Natural killer cell treated with Interleukin-12 subunit alpha and Interleukin-12 subunit beta and Interleukin-15 and Interleukin-18, amount 100 ng/mL, for 72 hours (primary cell): ENCODE measurements around the gene WDR72. TPM values are rescaled to one million over a fixed set of nuclear protein-coding genes. Genes with fewer than 3 reads are reported as not detected.
A peak's percentile ranks its signal among the peaks of the same experiment; 100 is the strongest.

Source experiments
- ATAC-seq, 2 donors: fragments of 150-1000 bp; cut with Tn5 transposase in 1 of 2; sonication (Bioruptor Pico), chemical (Tn5 transposase) in 1 of 2; 2 replicates each; pipeline ENCODE4 v1.10.0; 2021
- DNase-seq: peaks from one replicate; pipeline ENCODE4 v3.0.0; 2022; ENCODE audit warnings: low spot score
- H3K27ac Mint-ChIP-seq, 2 donors: 1 replicate in 1 of 2; 2 replicates in 1 of 2; pipeline ENCODE4 v1.8.0; 2022; ENCODE audit warnings: mixed read lengths in 2 of 2, mild to moderate bottlenecking in 1 of 2, moderate library complexity in 1 of 2
- H3K27me3 Mint-ChIP-seq, 2 donors: 1 replicate in 1 of 2; 2 replicates in 1 of 2; pipeline ENCODE4 v1.8.0; 2022; ENCODE audit warnings: mixed read lengths in 2 of 2
- H3K36me3 Mint-ChIP-seq: one replicate; pipeline ENCODE4 v1.8.0; 2022; ENCODE audit warnings: mixed read lengths
- H3K4me1 Mint-ChIP-seq, 2 donors: 1 replicate in 1 of 2; 2 replicates in 1 of 2; pipeline ENCODE4 v1.8.0; 2022; ENCODE audit warnings: low read depth in 2 of 2, mixed read lengths in 2 of 2, mild to moderate bottlenecking in 1 of 2
- H3K4me3 Mint-ChIP-seq: one replicate; pipeline ENCODE4 v1.8.0; 2022; ENCODE audit warnings: mixed read lengths
- H3K9me3 Mint-ChIP-seq: 2 replicates; pipeline ENCODE4 v1.8.0; 2022; ENCODE audit warnings: mixed read lengths
- total RNA-seq, 2 donors: library from RNA; stranded (reverse); gene quantifications; one replicate each; pipeline ENCODE4 v1.2.3, GENCODE V29; 2022

WDR72 gene
- total RNA-seq, 2 donors from 2014 or later: not detected

- Mint-ChIP-seq H3K27ac (no peak overlapping the region), H3K36me3 (peaks cover 5% of the 10 kb centered on the region), H3K4me1 (no peaks in the 10 kb centered on the region), H3K4me3 (no peak overlapping the region), H3K9me3 (peaks cover 4% of the 10 kb centered on the region), H3K27me3 (no peaks in the 10 kb centered on the region)
- DNase-seq (no peak), ATAC-seq (no peak)
Observed at GRCh38 chr15:53525894-53526293, 233.6 kb downstream of the WDR72 start.

DNA sequence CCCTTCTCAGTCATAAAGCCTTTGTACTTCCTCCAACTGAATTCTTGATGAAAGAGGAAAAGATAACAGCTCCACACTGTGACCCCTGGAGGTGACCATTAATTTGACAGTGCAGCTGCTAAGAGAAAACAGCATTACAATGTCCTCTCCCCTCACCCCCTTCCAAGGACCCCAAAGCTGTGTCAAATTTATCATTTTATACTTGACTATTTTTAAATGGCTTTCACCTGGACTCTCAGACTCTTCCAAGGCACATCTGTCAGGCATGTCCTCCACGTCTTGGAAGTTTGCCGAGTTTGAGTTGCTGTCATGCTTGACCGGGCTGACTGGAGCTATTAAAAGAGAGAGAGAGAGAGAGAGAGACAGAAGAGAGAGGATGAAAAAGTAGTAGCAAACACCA lies 236.5 kb downstream of the WDR72 start:
- no peaks in the 10 kb centered on the region for H3K9me3 Mint-ChIP-seq
- DNase-seq (no peak), ATAC-seq (no peak)
- no peaks in the 10 kb centered on the region for H3K27me3 Mint-ChIP-seq
- H3K4me1 Mint-ChIP-seq: no peaks in the 10 kb centered on the region
- H3K4me3 Mint-ChIP-seq: no peak overlapping the region
- no peaks in the 10 kb centered on the region for H3K36me3 Mint-ChIP-seq
- no peak overlapping the region for H3K27ac Mint-ChIP-seq

- DNase-seq (no peak), ATAC-seq (no peak)
- Mint-ChIP-seq H3K27me3 (no peaks in the 10 kb centered on the region), H3K9me3 (no peaks in the 10 kb centered on the region), H3K27ac (no peak overlapping the region), H3K4me1 (no peaks in the 10 kb centered on the region), H3K4me3 (no peak overlapping the region), H3K36me3 (no peaks in the 10 kb centered on the region)
Observed at GRCh38 chr15:53520996-53521395, 238.5 kb downstream of the WDR72 start.

DNA sequence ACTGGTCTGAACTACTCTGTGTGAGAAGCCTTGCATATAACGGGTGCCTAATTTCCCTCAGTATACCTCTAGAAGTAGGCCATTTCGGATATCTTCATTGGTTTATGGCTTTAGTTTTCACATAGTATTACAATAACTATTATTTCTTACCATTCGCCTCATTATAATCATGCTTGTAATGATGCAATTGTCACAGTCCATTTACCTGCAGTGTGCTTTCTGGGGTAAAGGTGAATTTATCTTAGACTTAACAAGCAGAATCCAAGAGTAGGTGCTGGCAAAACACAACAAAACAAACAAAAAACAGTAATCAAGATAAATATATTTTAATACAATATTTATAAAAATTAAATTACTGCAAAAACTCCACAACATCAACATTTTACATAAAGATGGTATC lies 246.0 kb downstream of the WDR72 start:
- Mint-ChIP-seq H3K27ac (no peak overlapping the region), H3K27me3 (no peaks in the 10 kb centered on the region), H3K4me1 (no peaks in the 10 kb centered on the region), H3K4me3 (no peak overlapping the region), H3K36me3 (peaks cover 3% of the 10 kb centered on the region), H3K9me3 (peaks cover 6% of the 10 kb centered on the region)
- DNase-seq (no peak), ATAC-seq (no peak)

DNA sequence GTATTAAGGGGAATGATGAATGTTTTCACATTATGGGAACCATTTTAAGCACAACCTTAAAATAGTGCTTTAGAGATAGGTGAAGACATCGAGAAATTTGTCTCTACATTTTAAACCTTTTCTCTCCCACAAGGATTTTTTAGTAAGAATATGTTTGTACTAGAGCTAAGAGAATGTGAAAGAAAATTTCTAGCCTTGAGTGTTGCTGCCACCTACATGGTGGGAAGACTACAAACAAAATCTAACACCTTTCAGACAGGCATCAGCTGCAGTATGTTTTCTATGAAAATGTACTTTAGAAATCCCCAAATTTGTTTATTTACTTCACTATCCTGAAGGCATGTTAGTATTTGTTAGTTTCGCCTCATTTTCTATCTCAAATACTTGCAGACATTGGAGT lies 247.4 kb downstream of the WDR72 start:
- no peaks in the 10 kb centered on the region for H3K27me3 Mint-ChIP-seq
- ATAC-seq (no peak), DNase-seq (no peak)
- H3K4me3 Mint-ChIP-seq: no peak overlapping the region
- no peak overlapping the region for H3K27ac Mint-ChIP-seq
- H3K36me3 Mint-ChIP-seq: peaks cover 4% of the 10 kb centered on the region
- no peaks in the 10 kb centered on the region for H3K4me1 Mint-ChIP-seq
- H3K9me3 Mint-ChIP-seq: peaks cover 8% of the 10 kb centered on the region

GRCh38 chr15:53511175-53511574 lies 248.3 kb downstream of the WDR72 start:
- no peak overlapping the region for H3K27ac Mint-ChIP-seq
- DNase-seq (no peak), ATAC-seq (no peak)
- peaks cover 8% of the 10 kb centered on the region for H3K9me3 Mint-ChIP-seq
- peaks cover 4% of the 10 kb centered on the region for H3K36me3 Mint-ChIP-seq
- no peak overlapping the region for H3K4me3 Mint-ChIP-seq
- H3K27me3 Mint-ChIP-seq: no peaks in the 10 kb centered on the region
- H3K4me1 Mint-ChIP-seq: no peaks in the 10 kb centered on the region

DNA sequence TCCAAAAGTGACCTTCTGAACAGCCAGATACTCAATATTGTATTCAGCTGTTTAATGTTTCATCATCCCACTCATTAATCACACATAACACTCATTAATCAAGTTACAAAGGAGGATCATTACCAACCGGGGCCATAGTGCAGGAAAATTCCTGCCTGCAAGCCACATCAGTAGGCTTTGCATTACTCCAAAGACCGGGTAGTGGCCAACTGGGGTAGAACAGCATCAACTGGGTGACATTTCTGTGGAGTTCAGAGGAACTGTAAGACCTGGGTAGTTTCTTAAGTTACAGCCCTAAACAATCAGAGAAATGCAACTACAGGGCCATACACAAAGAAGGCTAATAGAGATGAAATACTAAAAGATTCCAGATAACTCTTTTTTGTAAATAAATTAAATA lies 253.1 kb downstream of the WDR72 start:
- Mint-ChIP-seq H3K36me3 (peaks cover 4% of the 10 kb centered on the region), H3K9me3 (peaks cover 18% of the 10 kb centered on the region), H3K27ac (no peak overlapping the region), H3K4me1 (no peaks in the 10 kb centered on the region), H3K4me3 (no peak overlapping the region), H3K27me3 (no peaks in the 10 kb centered on the region)
- ATAC-seq (no peak), DNase-seq (no peak)

- Mint-ChIP-seq H3K9me3 (peaks cover 17% of the 10 kb centered on the region), H3K4me1 (no peaks in the 10 kb centered on the region), H3K4me3 (no peak overlapping the region), H3K27ac (no peak overlapping the region), H3K36me3 (no peaks in the 10 kb centered on the region), H3K27me3 (no peaks in the 10 kb centered on the region)
- no peak for ATAC-seq
- no peak for DNase-seq
Observed at GRCh38 chr15:53498996-53499395, 260.5 kb downstream of the WDR72 start.

DNA sequence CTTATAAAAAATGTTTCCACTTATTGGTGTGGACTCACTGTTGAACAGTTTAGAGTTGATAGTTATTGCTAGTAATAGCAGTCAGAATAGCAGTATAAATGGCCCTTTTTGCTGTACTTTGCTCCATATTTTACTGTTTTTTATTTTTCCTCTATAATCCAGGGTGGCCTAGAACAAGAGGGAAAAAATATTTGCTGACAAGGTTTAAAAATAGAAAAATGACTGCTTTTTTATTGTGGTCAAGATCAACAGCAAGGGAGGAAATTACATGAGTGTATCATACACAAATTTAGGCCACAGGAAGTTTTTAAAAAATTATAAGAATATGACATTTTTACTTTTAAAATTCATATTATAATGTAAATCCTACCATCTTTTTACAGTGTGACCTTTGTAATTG lies 269.1 kb downstream of the WDR72 start:
- Mint-ChIP-seq H3K27me3 (no peaks in the 10 kb centered on the region), H3K4me1 (no peaks in the 10 kb centered on the region), H3K9me3 (peaks cover 8% of the 10 kb centered on the region), H3K27ac (no peak overlapping the region), H3K36me3 (no peaks in the 10 kb centered on the region), H3K4me3 (no peak overlapping the region)
- DNase-seq: no peak
- ATAC-seq: no peak

GRCh38 chr15:53482055-53482454 lies 277.4 kb downstream of the WDR72 start:
- Mint-ChIP-seq H3K4me1 (no peaks in the 10 kb centered on the region), H3K27me3 (no peaks in the 10 kb centered on the region), H3K4me3 (no peak overlapping the region), H3K9me3 (peaks cover 3% of the 10 kb centered on the region), H3K36me3 (no peaks in the 10 kb centered on the region), H3K27ac (no peak overlapping the region)
- DNase-seq (no peak), ATAC-seq (no peak)

DNA sequence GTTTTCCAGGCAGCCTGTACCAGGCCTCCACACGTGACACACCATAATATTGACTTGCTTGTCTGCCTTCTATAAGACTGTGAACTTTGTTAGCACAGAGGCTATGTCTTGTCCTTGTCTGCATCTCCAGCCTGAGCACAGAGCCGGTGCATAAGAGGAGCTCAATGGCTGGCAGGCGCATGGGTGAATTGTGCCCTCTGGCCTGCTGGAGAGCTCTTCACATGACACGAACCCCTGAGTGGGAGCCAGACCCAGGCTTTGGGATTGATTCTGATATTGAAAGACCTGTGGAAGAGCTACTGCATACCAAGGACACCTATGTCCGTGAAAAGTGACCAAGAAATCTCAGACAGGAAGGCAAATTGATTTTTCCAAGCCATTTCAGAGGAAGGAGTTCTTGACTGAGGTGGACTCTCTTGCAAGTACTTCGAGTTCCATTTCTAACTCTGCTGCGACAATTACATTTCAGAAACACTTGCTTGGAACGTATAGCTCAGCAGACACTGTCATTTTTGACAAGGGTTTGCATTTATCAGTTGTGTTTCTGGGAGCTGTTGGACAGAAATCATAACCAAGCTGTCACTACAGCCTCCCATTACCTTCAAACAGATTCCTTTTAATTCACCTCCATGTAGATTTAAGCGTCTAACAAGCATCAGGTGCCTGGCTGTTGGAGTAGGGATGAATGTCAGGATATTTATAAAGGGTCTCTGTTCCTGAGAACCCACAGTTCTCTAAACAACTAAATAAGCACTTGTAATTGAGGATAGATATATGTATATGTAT lies 281.3 kb downstream of the WDR72 start:
- ATAC-seq (peak in 1 of 2 donors; percentile 31), DNase-seq (no peak)
- Mint-ChIP-seq H3K4me3 (no peak overlapping the region), H3K36me3 (no peaks in the 10 kb centered on the region), H3K27ac (no peak overlapping the region), H3K9me3 (peaks cover 3% of the 10 kb centered on the region), H3K27me3 (no peaks in the 10 kb centered on the region), H3K4me1 (no peaks in the 10 kb centered on the region)

GRCh38 chr15:53473886-53474285 lies 285.6 kb downstream of the WDR72 start:
- H3K9me3 Mint-ChIP-seq: peaks cover 5% of the 10 kb centered on the region
- DNase-seq (no peak), ATAC-seq (no peak)
- H3K4me3 Mint-ChIP-seq: no peak overlapping the region
- H3K4me1 Mint-ChIP-seq: no peaks in the 10 kb centered on the region
- no peaks in the 10 kb centered on the region for H3K27me3 Mint-ChIP-seq
- H3K27ac Mint-ChIP-seq: no peak overlapping the region
- H3K36me3 Mint-ChIP-seq: peaks cover 4% of the 10 kb centered on the region

GRCh38 chr15:53473435-53473834 lies 286.0 kb downstream of the WDR72 start:
- Mint-ChIP-seq H3K4me3 (no peak overlapping the region), H3K9me3 (peaks cover 8% of the 10 kb centered on the region), H3K36me3 (peaks cover 4% of the 10 kb centered on the region), H3K27me3 (no peaks in the 10 kb centered on the region), H3K4me1 (no peaks in the 10 kb centered on the region), H3K27ac (no peak overlapping the region)
- no peak for DNase-seq
- no peak for ATAC-seq

DNA sequence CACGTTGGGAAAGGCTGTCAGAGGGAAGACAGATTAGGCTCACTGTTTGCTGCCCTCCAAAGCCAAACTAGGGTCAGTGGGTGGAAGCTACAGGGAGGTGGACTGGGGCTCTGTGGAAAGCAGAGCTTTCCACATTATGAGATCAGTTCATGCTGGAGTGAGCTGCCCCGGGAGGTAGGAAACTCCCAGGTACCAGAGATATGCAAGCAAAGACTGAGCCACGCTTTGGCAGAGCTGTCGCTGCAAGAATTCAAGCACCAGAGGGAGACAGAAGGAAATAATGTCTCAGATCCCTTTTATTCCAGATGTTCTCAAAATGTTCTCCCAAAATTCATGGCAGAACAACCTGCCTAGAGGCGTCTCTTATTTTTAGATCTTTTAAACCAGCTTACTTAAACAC lies 286.6 kb downstream of the WDR72 start:
- ATAC-seq (no peak), DNase-seq (no peak)
- Mint-ChIP-seq H3K27ac (no peak overlapping the region), H3K4me1 (no peaks in the 10 kb centered on the region), H3K27me3 (no peaks in the 10 kb centered on the region), H3K36me3 (peaks cover 4% of the 10 kb centered on the region), H3K9me3 (peaks cover 12% of the 10 kb centered on the region), H3K4me3 (no peak overlapping the region)

GRCh38 chr15:53472210-53472609 lies 287.3 kb downstream of the WDR72 start:
- Mint-ChIP-seq H3K4me3 (no peak overlapping the region), H3K9me3 (peaks cover 12% of the 10 kb centered on the region), H3K27me3 (no peaks in the 10 kb centered on the region), H3K27ac (no peak overlapping the region), H3K36me3 (peaks cover 4% of the 10 kb centered on the region), H3K4me1 (no peaks in the 10 kb centered on the region)
- ATAC-seq (no peak), DNase-seq (no peak)
